Stimulated activated CD4-positive, alpha-beta T cell treated with anti-CD3 and anti-CD28 coated beads, TNF-alpha, amount 100 ng/mL, for 1 hour (primary cell): ENCODE results near the gene SLC11A2.
A peak's percentile ranks its signal among the peaks of the same experiment; 100 is the strongest.

ENCODE experiments used
- DNase-seq, 3 donors: peaks; one replicate each; pipeline ENCODE4 v3.0.0-alpha.2; 2020; ENCODE audit warnings: low read depth in 3 of 3, low spot score in 1 of 3

SLC11A2 gene

GRCh38 chr12:51025836-51026638, at the start of gene SLC11A2:
Gene SLC11A2, minus strand, starts transcription at chr12:51026384. Its CDS starts 15,656 bp downstream, at chr12:51010728.
- peak; percentile 74 to 81 (median 77) for DNase-seq

DNA sequence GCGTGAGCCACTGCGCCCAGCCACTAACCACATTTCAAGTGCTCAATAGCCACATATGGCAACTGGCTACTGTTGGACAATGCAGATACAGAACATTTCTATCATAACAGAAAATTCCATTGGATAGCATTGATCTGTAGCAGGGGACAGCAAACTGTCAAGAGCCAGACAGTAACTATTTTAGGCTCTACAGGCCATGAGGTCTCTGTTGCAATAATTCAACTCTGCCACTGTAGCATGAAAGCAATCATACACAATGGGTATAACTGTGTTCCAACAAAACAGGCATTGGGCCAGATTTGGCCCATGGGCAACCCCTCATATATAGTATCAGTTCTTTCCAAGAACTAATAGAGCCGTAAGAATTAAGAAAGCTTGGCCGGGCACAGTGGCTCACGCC, 49.2 kb upstream of the SLC11A2 start:
- no peak for DNase-seq

- no peak for DNase-seq
These were observed 45.5 kb upstream of the SLC11A2 start for GRCh38 chr12:51071663-51072062.

DNA sequence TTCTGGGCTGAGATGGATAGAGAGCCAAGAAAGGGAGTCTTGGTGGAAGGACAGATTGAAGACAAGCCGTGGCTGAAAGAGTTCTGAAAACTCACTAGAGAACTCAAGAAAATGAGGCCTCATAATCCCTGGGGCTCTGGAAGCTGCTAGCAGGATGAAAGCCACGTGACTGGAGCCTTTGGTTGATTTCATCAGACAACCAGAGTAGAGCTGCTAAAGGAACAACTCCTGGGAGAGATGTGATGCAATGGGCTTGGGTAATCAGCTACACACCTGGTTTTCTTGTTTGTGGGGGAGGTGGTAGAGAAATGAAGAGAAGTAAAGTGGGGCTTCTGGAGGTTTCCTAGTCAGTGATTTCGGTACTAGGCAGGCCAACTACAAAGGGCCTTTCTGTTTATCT, 43.8 kb upstream of the SLC11A2 start:
- no peak for DNase-seq

GRCh38 chr12:51067771-51068170, 41.6 kb upstream of the SLC11A2 start:
- no peak for DNase-seq

DNA sequence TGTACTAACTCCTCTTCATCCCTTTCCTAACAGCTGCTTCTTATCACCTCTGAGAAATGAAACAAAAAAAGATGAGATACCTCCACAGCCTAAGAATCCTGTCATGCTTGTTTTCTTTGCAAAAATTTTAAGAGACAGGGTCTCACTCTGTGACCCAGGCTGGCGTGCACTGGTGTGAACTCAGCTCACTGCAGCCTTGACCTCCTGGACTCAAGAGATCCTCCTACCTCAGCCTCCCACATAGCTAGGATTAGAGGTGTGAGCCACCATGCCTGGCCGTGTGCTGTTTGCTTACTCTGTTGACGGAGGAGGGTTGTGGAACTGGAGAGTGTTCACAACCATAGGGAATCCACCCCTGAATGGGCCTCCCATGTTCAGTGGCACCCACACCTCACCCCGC, 41.0 kb upstream of the SLC11A2 start:
- no peak for DNase-seq

GRCh38 chr12:51065530-51065929, 39.3 kb upstream of the SLC11A2 start:
- no peak for DNase-seq

GRCh38 chr12:51062631-51063397, 36.6 kb upstream of the SLC11A2 start:
- DNase-seq = no peak

GRCh38 chr12:51059086-51059485, 32.9 kb upstream of the SLC11A2 start:
- DNase-seq = no peak

- no peak for DNase-seq
These were observed 30.1 kb upstream of the SLC11A2 start for GRCh38 chr12:51056242-51056641.

GRCh38 chr12:51055060-51055459, 28.9 kb upstream of the SLC11A2 start:
- DNase-seq = no peak

GRCh38 chr12:51051787-51052186, 25.6 kb upstream of the SLC11A2 start:
- no peak for DNase-seq

DNA sequence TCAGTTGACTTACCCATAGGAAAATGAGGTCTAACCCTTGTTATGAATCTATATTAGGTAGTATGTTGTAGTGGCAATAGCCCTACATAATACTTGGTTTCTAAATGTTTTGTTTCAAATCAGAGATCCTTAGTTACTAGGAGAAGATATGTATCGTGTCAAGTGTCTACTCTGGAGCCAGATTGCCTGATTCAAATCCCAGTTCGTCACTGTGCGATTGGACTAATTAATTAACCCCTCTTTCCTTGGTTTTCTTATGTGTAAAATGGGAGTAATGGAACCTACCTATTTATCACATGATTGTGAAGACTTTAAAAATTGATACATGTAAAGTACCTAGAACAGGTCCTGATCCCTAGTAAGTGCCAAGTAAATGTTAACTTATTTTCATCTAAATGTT, 23.3 kb upstream of the SLC11A2 start:
- DNase-seq = no peak

GRCh38 chr12:51048661-51049251, 22.6 kb upstream of the SLC11A2 start:
- no peak for DNase-seq

DNA sequence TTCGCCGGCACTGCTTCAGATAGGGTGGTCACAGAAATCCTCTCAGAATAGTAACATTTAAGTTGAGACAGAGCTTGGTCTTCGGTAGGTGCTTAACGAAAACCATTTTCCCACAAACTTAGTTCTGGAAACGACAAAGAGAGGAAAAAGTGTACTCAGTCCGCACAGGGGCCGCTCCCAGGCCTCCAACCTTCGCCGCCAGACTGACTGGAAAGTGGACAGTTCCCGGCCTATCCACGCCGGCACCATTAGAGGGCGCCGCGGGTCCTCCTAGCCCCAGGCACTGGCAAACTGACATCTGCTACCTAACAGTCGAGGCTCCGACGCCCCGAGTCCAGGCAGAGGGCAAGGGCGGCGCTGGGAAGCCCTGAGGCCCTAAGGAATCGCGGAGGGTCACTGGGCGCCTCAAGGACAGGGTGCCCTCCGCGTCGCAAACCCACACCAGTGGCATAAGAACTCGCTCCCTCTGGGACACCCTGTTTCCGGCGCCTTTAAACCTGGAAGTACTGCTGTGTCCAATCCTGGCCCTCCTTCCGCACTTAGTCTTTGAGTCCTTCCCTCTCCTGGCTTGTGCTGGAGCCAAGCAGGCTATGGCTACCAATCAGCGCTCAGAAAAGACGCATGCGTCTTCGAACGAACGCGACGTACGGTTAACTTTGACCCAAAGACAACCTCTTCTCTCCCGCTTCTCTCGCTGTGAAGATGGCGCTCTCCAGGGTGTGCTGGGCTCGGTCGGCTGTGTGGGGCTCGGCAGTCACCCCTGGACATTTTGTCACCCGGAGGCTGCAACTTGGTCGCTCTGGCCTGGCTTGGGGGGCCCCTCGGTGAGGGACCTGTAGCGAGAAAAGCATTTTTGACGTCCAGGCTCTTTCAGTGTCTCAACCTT, 21.7 kb upstream of the SLC11A2 start, which contains the start of gene LETMD1:
Gene LETMD1, plus strand, starts transcription at position 673 of the 886 bp plus-strand sequence. Its CDS starts 30 bp downstream, at position 703.
- peak; percentile 75 to 81 (median 81) for DNase-seq

GRCh38 chr12:51036279-51036678, 10.1 kb upstream of the SLC11A2 start:
- no peak for DNase-seq

- DNase-seq = no peak
These were observed 7.4 kb upstream of the SLC11A2 start for GRCh38 chr12:51033457-51034089.

GRCh38 chr12:51033048-51033447, 6.9 kb upstream of the SLC11A2 start:
- DNase-seq = no peak

GRCh38 chr12:51028813-51029150, 2.6 kb upstream of the SLC11A2 start:
- DNase-seq = no peak

GRCh38 chr12:51028126-51028812, 2.1 kb upstream of the SLC11A2 start:
- no peak for DNase-seq
